GM12865 (cell line): ENCODE data around the gene SFTPB.

Experiments used
- DNase-seq: peaks from one replicate; pipeline ENCODE4 v3.0.0; 2010; ENCODE audit warnings: low read depth
- H3K4me3 ChIP-seq: 2 replicates; pipeline ENCODE4 v1.5.1; 2011; ENCODE audit warnings: mild to moderate bottlenecking, low read depth, low read length, control low read depth
- CTCF ChIP-seq: IDR thresholded peaks from 2 replicates; pipeline ENCODE4 v1.5.1; 2011; ENCODE audit warnings: low read length, control low read depth, low read depth, inconsistent platforms; ENCODE audit not compliant: insufficient read depth; ENCODE audit errors: missing control alignments

The SFTPB gene

GRCh38 chr2:85695691-85696668, 28.0 kb upstream of the SFTPB start:
- H3K4me3 ChIP-seq: no peak overlapping the region
- TF ChIP-seq CTCF: no peak
- no peak for DNase-seq

GRCh38 chr2:85695121-85695520, 27.1 kb upstream of the SFTPB start:
- no peak for TF ChIP-seq CTCF
- no peak for DNase-seq
- no peak overlapping the region for H3K4me3 ChIP-seq

DNA sequence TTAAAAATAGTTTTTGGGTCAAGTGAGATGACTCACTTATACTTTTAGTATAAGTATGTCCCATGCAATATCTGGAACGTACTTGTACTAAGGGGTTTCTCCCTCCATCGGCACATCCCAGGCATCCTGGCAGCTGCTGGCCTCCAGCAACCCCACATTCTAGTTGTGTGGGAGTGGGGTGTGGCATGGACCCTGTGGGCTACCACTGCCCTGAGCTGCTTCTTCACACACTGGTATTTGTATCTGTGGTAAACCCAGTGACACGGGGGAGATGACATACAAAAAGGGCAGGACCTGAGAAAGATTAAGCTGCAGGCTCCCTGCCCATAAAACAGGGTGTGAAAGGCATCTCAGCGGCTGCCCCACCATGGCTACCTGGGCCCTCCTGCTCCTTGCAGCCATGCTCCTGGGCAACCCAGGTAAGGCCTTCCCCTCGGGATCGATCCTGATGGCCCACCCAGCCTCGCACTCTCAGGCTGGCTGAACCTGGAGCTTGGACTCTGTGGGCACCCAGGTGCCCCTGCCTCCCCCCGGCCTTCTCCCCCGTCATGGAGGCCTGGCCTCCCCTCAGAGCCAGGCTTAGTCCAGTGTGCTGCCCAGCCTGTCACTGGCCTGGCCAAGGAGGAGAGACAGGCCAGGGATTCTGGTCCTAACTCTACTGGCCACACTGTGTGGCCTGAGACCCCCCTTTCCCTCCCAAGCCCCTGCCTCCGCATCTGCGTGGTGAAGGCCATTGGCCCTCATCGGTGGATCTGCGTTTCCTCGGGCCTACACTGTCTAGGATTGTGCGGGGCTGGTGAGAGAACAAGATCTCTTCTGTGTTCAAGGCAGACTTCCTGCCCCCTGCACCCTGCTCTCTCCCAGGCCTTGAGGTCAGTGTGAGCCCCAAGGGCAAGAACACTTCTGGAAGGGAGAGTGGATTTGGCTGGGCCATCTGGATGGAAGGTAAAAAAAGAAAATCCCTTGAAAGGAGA, 26.3 kb upstream of the SFTPB start, which contains the start of gene GNLY:
Gene GNLY, plus strand, starts transcription at position 307 of the 974 bp plus-strand sequence. Its CDS starts 61 bp downstream, at position 368.
- DNase-seq: no peak
- H3K4me3 ChIP-seq: no peak within 1 kb of the TSS
- TF ChIP-seq CTCF: no peak

DNA sequence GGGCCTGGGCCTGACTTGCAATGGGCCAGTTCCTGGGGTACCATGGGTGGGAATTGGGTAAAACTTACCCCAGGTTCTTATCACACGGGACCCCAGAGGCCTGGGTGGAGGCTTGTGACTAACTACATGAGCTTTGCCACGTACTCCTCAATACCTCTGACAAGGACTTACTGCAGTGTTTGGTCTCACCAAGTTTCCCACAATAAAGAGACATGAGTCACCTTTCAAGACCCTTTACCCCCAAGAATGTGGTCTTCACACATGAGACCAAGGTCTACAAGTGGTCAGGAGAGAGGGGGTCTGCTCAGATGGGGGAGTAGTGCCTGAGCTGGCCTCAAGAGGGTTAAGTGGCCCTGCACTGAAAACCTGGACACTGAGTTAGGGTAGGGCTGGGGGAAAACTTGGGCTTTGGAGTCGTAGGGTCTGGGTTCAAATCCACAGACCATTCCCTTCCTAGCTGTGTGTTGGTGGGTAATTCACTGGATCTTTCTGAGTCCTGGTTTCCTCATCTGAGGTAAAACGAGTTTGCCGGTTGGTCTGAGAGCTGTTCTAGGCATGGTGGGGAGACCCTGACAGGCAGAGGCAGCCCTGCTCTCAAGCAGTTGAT, 24.1 kb upstream of the SFTPB start:
- no peak for TF ChIP-seq CTCF
- no peak overlapping the region for H3K4me3 ChIP-seq
- DNase-seq: no peak

- DNase-seq: no peak
- H3K4me3 ChIP-seq: no peak overlapping the region
- no peak for TF ChIP-seq CTCF
These were observed 22.9 kb upstream of the SFTPB start for GRCh38 chr2:85690932-85691331.

GRCh38 chr2:85684806-85685205, 16.8 kb upstream of the SFTPB start:
- no peak for TF ChIP-seq CTCF
- peak; percentile 71 for DNase-seq
- no peak overlapping the region for H3K4me3 ChIP-seq
